ENCODE data around the gene TFDP2. TPM values are rescaled to one million over a fixed set of nuclear protein-coding genes. Genes with fewer than 3 reads are reported as not detected.
A peak's percentile ranks its signal among the peaks of the same experiment; 100 is the strongest.

The TFDP2 gene
- total and polyA plus RNA-seq, 10 of the 15 experiments (the other 5 are each of a cell fraction or from before 2014, with no cell fraction given): 28.3 to 100 (median 49.7) TPM

GRCh38 chr3:142019794-142020320 lies 129.5 kb downstream of the TFDP2 start (continued):
- TF ChIP-seq ATF2 (IDR thresholded peaks at IDR 0.05; ENCODE audit: low read length): 0 out of 2 replicates have a peak, but pooled peaks have one; percentile 29
- no peak for TF ChIP-seq ZNF24 (IDR thresholded peaks at IDR 0.05)
- TF ChIP-seq MLLT1 (IDR thresholded peaks at IDR 0.05): no peak
- no peak for TF ChIP-seq ZNF687 (IDR thresholded peaks at IDR 0.05)
- TF ChIP-seq BCLAF1 (IDR thresholded peaks at IDR 0.05): no peak
- TF ChIP-seq CHD4 (IDR thresholded peaks at IDR 0.05): no peak
- TF ChIP-seq USF1 (IDR thresholded peaks at IDR 0.05; ENCODE audit: borderline replicate concordance, extremely low read length, insufficient read depth, low read depth, low read length): no peak
- TF ChIP-seq PAX5 (IDR thresholded peaks at IDR 0.05; ENCODE audit: borderline replicate concordance, low read depth, low read length): no peak
- no peak for TF ChIP-seq E2F8 (IDR thresholded peaks at IDR 0.05; ENCODE audit: low read depth, partially characterized antibody)
- no peak for TF ChIP-seq RELB (IDR thresholded peaks at IDR 0.05; ENCODE audit: low read depth)
- TF ChIP-seq SMAD5 (IDR thresholded peaks at IDR 0.05; ENCODE audit: low read depth): no peak
- no peak for TF ChIP-seq NFYA (IDR thresholded peaks at IDR 0.05; ENCODE audit: borderline replicate concordance, low read depth, low read length)
- no peak for TF ChIP-seq ZNF207 (IDR thresholded peaks at IDR 0.05; ENCODE audit: borderline replicate concordance)
